HG02798 (cell line): Measurements from ENCODE around the gene ADAM8.

Experiments
- ATAC-seq: cut with Tn5 transposase; IDR thresholded peaks from one replicate; pipeline ENCODE4 v1.9.1; 2021; ENCODE audit warnings: mild to moderate bottlenecking; ENCODE audit not compliant: unreplicated experiment, poor library complexity

ADAM8 gene

GRCh38 chr10:133283931-133284330, 7.3 kb upstream of the ADAM8 start:
- ATAC-seq: no peak

DNA sequence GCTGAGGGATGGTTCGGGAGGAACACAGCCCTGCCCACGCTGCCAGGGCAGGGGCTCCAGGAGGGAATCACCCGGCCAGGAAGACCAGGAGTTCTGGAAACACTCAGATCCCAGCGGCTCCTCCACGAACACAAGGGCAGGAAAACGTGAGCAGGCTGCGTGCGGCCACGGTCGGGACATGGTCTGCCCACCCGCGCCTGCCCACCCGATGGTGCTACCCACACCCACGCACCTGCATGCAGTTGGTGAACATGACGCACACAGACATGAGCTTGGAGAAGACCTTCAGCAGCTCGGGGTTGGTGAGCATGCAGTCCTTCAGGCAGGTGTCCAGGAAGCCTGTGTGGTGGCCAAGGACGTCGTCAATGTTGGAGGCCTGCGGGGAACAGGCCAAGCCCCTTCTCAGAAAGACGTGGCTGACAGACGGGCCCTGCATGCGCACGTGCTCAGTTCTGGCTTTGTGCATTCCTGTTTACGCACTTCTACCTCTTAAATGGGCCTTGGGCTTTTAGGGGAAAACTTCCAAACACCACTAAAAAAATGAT, 6.2 kb upstream of the ADAM8 start:
- no peak for ATAC-seq

- no peak for ATAC-seq
Measured at GRCh38 chr10:133281628-133282372, 5.1 kb upstream of the ADAM8 start.

DNA sequence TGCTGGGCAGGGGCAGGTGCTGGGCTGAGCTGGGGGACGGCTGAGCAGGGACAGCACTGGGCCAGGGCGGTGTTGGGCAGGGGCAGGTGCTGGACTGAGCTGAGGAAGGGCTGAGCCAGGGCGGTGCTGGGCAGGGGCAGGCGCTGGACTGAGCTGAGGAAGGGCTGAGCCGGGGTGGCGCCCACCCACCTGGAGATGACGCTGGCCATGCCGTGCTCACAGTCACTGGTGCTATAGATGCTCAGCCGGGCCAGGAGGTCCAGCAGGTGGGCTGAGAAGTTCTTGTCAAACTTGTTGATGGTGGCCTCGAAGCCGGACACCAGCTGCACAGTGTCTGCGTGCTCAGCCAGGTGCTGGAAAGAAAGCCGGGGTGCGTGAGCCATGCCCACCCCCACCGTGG, 4.4 kb upstream of the ADAM8 start:
- no peak for ATAC-seq

GRCh38 chr10:133280391-133281059, 3.9 kb upstream of the ADAM8 start:
- ATAC-seq: no peak

- ATAC-seq: no peak
Measured at GRCh38 chr10:133279326-133280226, 2.9 kb upstream of the ADAM8 start.

- peak; percentile 34 for ATAC-seq
Measured at GRCh38 chr10:133278577-133279265, 2.1 kb upstream of the ADAM8 start.

DNA sequence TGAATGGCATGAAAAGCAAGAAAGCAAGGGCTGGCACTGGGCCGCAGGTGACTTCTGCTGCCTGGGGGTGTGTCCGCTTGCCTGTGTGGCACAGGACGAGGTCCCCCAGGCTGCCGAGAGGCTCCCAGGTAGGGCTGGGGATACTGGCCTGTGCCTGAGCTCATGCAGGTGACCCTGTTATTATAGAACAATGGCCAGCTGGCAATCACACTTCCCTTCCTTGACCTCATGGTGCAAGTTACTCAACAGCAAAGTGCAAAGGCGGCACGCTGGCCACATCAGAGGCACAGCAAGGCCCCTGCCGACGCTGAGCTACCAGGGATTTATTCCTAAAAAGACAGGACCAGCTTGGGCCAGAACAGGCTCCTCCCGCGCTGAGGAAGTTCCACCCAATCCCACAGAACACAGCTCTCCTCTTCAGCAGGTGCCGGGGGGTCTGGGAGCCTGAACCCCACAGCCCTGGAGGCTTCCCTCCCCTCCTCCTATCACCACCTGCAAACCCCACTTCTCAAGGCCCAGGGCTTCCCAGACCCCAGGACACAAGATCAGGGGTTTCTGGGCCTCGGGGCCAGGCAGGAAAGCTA, 1.4 kb upstream of the ADAM8 start:
- ATAC-seq: no peak

DNA sequence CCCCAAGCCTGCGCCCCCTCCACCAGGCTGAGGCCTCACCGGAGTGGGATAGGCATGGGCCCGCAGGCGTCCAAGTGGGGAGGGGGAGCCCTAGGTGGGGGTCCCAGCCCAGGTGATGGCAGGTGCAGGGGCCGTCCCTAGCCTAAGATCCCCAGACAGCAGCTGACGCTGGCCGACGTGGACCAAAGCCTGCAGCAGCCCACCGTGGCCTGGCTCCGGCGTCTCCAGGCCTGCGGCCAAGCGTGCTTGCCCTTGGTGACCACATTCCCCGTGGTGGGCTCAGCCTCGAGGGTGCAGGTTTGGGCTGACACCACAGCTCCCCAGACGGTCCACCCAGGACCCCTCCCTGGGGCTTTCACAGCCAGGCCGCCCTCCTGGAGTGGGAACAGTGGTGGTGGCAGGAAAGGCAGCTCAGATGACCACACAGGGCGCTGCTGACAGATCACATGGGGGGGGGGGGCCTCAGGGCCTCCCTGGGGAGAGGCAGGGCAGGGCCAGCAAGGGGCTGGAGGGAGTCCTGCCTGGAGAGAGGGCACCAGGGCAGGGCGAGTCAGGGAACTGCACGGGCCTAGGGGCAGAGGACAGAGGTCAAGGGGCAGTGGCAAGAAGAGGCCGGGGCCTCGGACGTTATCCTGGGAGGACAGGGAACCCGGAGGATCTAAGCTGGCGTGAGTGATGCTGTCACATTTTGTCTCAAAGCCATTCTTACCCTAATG, 767 bp upstream of the ADAM8 start:
- ATAC-seq: no peak

GRCh38 chr10:133276100-133276434, 601 bp downstream of the ADAM8 start:
- no peak for ATAC-seq

DNA sequence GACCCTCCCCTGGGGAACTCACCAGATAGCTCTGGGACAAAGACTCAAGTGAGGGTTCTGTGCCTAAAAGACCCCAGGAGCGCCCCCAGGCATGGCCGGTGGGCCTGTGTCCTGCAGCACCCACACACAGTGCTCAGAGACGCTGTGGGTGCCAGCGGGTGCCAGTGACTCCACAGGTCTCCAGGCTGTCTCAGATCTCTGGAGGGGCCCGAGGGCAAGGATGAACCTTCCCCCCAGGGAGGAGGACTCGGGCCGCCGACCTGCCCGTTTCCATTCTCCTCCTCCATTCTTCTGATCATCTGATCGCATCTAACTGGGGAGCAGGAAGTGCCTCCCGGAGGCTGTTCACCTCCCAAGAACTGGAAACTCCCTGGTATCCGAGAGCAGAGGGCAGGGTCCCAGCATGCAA, 980 bp downstream of the ADAM8 start:
- ATAC-seq: peak; percentile 44

DNA sequence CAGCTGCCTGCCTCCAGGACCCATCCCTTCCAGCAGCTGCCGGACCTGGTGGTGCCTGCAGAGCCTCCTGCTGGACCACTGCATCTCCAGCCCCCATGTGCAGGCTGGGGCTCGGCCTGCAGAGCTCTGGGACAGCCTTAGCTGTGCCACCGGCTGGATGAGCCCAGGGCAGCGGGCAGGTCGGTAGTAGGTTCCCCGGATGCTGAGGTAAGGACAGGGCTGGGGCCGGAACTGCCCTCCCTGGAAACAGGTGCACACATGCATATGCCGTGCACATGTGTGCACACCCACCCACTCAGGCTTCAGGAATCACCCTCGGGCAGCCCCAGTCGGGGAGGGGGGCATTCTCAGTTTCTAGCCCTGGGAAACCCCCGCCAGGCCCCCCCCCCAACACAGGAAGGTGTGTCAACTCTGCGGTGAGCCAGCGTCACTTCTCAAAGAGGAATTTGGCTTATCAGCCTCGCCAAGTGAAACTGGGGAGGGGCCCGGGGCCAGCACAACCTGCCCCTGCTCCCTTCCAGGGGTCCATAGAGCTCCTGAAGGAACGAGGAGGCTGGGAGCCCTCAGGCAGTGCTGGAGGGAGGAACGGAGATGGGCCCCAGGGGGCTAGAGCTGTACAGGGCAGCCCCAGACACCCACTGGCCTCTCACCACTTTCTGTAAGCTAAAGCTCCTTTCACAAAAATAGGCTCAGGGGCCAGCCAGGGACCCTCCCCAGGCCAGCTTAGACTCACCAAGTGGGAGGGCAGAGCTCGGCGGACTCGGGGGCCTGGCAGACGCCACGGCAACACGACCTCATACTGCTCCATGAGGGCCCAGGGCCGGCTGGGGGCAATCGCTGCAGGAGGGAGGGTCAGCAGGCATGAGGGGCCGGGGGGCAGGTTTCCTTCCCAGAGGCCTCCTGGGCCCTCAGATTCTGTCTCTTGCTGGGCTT, 1.7 kb downstream of the ADAM8 start:
- ATAC-seq: peak; percentile 49

DNA sequence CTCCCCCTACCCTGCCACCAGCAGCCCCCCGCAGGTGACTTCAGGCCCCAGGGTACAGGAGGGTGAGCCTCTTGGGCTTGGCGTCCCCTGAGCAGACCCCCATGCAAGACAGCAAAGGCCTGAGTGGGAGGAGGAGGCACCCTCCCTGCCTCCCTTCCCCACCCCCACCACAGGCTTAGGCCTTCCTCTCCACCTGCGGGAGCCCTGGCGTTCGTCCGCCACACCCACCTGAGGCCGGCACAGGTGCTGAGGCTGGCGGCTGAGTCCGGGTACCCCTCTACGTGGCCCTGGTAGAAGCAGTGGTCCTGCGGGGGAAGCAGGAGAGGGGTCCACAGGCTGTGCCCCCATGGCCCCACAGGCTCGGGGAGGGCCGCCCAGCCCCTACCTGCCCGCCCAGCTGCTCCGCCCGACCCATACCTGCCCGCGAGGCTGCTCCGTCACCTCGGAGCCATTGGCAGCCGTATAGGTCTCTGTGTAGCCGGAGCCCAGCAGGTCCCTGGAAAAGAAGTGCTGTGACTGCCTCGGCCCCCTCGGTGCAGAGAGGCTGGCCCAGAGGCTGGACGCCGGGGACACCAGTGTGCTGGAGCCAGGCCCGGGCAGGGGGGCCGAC, 3.0 kb downstream of the ADAM8 start:
- no peak for ATAC-seq

GRCh38 chr10:133272964-133273420, 3.7 kb downstream of the ADAM8 start:
- no peak for ATAC-seq

DNA sequence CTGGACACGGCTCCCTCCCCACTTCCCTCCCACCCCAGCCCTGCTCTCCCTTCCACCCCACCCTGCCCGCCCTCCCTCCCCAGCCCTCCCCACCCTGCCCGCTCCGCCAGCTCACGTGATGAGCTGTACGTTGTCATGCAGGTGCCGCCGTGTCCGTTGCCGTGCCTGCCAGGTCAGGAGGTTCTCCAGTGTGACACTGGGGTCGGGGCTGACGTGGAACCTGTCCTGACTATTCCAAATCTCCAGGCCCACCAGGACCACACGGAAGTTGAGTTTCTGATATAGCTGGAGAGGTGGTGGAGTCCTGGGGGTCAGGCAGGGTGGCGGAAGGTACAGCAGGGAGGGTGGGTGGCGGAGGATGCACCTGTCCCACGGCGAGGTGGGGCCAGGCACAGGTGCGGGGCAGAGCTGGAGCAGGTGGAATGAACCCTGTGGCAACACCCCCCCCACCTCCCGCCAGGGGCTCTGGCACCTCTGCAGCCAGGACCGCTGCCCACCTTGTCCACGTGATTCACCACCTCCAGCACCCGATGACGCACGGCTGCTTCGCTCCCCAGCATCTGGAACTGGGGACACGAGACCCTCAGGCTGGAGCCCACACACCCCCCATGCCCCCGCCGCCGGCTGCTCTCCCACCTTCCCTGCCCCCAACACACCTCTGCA, 4.2 kb downstream of the ADAM8 start:
- ATAC-seq: no peak

DNA sequence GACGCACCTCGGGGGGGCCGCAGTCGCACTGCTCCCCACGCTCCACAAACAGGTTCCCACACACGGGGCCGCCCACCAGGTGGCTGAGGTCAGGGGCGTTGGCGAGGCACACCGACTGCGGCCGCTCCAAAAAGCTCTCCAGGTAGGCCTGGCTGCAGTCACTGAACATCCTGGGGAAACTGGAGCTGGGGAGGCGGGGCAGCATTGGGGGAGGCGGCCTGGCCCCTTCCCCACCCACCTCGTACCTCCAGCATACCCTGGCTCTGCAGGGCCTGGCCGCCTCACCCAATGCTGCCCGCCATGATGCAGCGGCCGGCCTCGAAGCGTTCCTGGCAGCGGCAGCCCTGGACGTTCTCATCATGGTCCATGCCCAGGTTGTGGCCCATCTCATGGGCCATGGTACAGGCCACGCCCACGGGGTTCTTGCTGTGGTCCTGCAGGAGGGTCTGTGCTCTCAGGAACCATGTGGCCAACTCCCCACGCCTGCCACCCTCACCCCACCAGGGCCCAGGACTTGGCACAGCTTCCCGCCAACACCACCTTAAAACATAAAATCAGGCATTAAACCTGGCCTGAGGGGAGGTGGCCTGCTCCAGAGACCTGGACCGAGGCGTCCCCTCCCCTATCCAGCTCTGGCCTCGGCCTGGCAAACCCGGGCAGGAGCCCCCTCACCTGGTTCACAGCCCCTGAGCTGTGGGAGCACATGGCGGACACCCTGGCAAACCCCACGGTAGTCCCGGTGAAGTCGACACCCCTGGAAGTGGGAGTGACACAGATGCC, 5.0 kb downstream of the ADAM8 start:
- ATAC-seq: no peak
